ENCODE results near the gene PLA2G4F.

Gene PLA2G4F

DNA sequence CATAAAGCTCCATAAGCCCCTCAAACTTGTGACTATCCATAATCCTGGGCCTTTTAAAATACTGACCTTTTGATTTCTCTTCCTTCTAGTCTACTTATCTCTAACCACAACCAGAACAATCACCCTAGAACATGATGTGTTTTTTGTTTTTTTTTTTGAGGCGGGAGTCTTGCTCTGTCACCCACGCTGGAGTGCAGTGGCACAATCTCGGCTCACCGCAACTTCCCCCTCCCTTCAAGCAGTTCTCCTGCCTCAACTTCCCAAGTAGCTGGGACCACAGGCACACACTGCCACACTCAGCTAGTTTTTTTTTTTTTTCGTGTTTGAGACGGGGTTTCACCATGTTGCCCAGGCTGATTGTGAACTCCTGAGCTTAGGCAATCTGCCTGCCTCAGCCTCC is 26.5 kb upstream of the PLA2G4F start:
- DNase-seq (ENCODE audit: low spot score) = no peak
- TF ChIP-seq, protein P1, sequence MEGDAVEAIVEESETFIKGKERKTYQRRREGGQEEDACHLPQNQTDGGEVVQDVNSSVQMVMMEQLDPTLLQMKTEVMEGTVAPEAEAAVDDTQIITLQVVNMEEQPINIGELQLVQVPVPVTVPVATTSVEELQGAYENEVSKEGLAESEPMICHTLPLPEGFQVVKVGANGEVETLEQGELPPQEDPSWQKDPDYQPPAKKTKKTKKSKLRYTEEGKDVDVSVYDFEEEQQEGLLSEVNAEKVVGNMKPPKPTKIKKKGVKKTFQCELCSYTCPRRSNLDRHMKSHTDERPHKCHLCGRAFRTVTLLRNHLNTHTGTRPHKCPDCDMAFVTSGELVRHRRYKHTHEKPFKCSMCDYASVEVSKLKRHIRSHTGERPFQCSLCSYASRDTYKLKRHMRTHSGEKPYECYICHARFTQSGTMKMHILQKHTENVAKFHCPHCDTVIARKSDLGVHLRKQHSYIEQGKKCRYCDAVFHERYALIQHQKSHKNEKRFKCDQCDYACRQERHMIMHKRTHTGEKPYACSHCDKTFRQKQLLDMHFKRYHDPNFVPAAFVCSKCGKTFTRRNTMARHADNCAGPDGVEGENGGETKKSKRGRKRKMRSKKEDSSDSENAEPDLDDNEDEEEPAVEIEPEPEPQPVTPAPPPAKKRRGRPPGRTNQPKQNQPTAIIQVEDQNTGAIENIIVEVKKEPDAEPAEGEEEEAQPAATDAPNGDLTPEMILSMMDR (IDR thresholded peaks at IDR 0.05; ENCODE audit: extremely low read depth, missing control alignments) = no peak

DNA sequence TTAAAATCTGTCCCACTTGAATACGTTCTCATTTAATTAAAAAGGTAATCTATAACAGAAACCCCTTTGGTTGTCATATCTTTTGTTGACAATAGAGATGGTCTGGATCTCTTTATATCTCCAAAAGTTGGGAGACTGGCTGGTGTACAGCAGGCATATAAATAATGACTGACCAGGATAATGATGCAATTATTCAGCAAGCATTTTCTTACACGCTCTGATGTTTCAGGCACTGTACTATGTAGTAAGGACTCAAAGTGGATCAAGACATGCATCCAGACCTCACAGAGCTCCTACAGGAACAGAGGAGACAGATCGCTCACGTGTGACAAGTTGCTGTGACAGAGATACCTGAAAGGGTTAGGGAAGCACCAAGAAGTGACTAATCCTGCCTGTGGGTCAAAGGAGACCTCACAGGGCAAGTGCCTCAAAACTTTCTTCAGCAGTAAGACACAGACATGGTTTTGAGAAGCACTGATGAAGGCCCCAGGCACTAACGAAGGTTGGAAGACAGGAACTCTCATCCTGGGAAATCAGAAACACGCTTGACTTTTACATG is 26.0 kb upstream of the PLA2G4F start:
- TF ChIP-seq, protein P1 (IDR thresholded peaks at IDR 0.05; ENCODE audit: extremely low read depth, missing control alignments) = no peak
- no peak for DNase-seq (ENCODE audit: low spot score)

DNA sequence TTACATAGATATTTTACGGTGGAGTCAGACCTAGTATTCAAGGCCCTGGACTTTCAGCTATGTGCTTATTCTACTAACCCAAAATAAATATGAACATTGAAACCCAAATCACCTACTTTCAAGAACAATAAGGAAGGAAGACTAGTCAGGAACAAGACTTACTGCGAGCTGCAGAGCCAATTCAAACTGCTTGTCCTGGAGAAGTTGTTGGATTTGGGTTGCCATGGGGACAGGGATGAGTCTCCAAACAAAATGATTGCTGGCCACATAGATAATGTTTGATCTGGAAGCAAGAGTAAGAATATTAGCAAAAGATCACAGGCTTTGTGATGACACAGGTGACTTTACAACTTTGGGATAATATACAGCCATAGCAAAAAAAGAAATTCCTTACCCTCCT is 21.6 kb upstream of the PLA2G4F start:
- no peak for DNase-seq (ENCODE audit: low spot score)
- TF ChIP-seq, protein P1 (IDR thresholded peaks at IDR 0.05; ENCODE audit: extremely low read depth, missing control alignments) = no peak

DNA sequence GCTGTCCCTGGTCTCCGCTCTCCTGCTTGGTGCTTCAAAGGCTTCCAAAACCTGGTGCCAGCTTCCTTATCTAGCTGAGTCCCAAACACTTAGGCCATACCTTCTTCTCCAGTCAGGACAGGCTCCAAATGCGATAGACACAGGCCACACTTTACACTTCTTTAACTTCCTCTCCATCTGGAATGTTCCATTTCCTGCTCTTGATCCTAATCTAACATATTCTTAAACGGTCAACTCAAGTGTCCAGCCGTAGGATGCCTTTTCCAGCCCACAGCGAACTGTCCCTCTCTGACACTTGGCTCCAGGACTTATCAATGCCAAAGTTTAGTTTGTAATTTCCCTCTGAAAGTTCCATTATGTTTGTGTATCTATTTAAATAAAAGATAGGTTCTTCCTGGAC is 19.2 kb upstream of the PLA2G4F start:
- TF ChIP-seq, protein P1 (IDR thresholded peaks at IDR 0.05; ENCODE audit: extremely low read depth, missing control alignments) = no peak
- DNase-seq (ENCODE audit: low spot score) = no peak

DNA sequence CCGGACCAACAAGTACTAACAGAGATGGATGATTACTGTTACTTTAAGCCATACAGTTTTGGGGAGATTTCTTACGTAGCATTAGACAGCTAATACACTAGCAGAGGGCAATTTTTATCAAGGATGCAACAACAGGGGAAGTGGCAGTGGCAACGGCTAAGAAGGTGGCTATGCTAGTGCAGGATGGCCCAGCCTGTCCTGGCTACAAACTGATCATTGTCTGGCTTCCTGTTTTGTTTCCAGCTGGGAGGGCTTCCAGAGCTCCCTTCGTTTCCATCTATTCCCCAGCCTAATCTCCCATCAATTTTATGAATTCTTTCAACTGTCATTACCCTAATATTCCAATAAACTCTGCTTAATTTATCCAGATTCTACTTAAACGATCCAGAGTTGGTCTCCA is 16.0 kb upstream of the PLA2G4F start:
- TF ChIP-seq, protein P1 (IDR thresholded peaks at IDR 0.05; ENCODE audit: extremely low read depth, missing control alignments) = no peak
- no peak for DNase-seq (ENCODE audit: low spot score)

DNA sequence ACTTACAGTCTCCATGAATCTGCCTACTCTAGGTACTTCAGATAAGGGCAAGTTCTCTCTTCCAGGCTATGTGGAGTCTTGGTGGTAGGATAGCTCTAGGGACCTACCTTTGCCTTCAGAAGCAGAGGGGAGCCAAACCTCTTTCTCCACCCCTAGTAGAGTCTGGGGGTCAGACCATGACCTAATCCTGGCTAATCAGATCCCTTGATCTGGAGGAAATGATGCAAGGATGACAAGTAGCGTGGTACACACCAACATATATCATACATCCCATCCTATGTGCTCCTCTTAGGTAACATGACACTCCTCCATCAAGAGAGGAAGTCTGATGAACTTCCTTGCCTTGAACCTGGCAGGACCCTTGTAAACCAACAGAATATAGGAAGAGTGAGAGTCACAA is 15.4 kb upstream of the PLA2G4F start:
- TF ChIP-seq, protein P1 (IDR thresholded peaks at IDR 0.05; ENCODE audit: extremely low read depth, missing control alignments) = no peak
- DNase-seq (ENCODE audit: low spot score) = no peak

DNA sequence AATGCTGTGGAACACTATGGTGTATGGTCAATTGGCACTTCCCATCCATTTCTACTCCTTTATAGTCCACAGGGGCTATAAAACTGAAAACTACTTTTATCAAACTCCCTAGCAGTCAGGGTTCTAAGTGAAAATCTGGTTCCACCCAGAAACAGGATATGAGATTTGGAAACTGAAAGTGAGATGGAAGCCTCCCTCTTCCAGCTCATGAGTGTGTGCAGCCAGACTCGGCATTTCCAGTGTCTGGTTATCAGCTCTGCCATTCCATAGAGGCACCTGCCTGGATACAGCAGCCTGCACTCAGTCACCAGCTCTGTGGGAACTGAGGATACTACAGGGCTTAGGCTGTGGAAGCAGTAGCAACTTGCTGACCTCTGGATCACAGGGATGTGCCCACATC is 14.7 kb upstream of the PLA2G4F start:
- TF ChIP-seq, protein P1 (IDR thresholded peaks at IDR 0.05; ENCODE audit: extremely low read depth, missing control alignments) = no peak
- no peak for DNase-seq (ENCODE audit: low spot score)

Measured in GM20000 (cell line).